IMR-90 (cell line): ENCODE data around the gene ACY1. TPM values are rescaled to one million over a fixed set of nuclear protein-coding genes. Genes with fewer than 3 reads are reported as not detected.

Source experiments
- ATAC-seq: fragments of 200-7000 bp; cut with Tn5 transposase; 2 replicates; pipeline ENCODE4 v1.9.1; 2020; ENCODE audit warnings: low read depth, mild to moderate bottlenecking, moderate library complexity
- BruUV-seq: library from RNA; stranded (reverse); fragments of 400-500 nt; replicated peaks from 2 replicates; lab custom pipeline; 2021; lab: Mats Ljungman, UMichigan
- CTCF ChIA-PET: fragments of 300-600 bp; formaldehyde crosslinking; extraction: SDS; loops from one replicate; lab custom pipeline; 2021; ENCODE audit warnings: antibody characterized with exemption; lab: Yijun Ruan, JAX
- POLR2A ChIA-PET: fragments of 300-600 bp; sonication (Branson Sonifier 250); formaldehyde crosslinking; loops from one replicate; lab custom pipeline; 2022; ENCODE audit warnings: antibody characterized with exemption; ENCODE audit not compliant: unreplicated experiment; lab: Charles Lee
- DNase-seq: peaks from one replicate; pipeline ENCODE4 v3.0.0; 2013
- H2AFZ ChIP-seq: replicated peaks from 2 replicates; pipeline ENCODE3; 2013; ENCODE audit warnings: low read length, mild to moderate bottlenecking; ENCODE audit not compliant: poor library complexity
- H2AK5ac ChIP-seq: 2 replicates; pipeline ENCODE4 v1.6.1; 2013; ENCODE audit warnings: low read depth, low read length, inconsistent platforms
- H2AK9ac ChIP-seq: replicated peaks from 2 replicates; pipeline ENCODE3; 2013; ENCODE audit warnings: mild to moderate bottlenecking, low read depth, low read length, moderate library complexity; ENCODE audit not compliant: poor library complexity
- H2BK120ac ChIP-seq: 2 replicates; pipeline ENCODE4 v1.6.1; 2013; ENCODE audit warnings: low read depth, low read length, inconsistent platforms
- H2BK15ac ChIP-seq: 3 replicates; pipeline ENCODE4 v1.6.1; 2013; ENCODE audit warnings: low read depth, low read length, inconsistent platforms
- H2BK20ac ChIP-seq: 2 replicates; pipeline ENCODE4 v1.6.1; 2013; ENCODE audit warnings: low read depth, mild to moderate bottlenecking, inconsistent platforms, low read length, moderate library complexity
- H2BK5ac ChIP-seq: 2 replicates; pipeline ENCODE4 v1.6.1; 2013; ENCODE audit warnings: mild to moderate bottlenecking, low read depth, low read length, inconsistent platforms; ENCODE audit not compliant: poor library complexity, severe bottlenecking
- H3K14ac ChIP-seq: replicated peaks from 2 replicates; pipeline ENCODE4 v1.6.1; 2013; ENCODE audit warnings: low read depth, low read length, inconsistent platforms
- H3K18ac ChIP-seq: 2 replicates; pipeline ENCODE4 v1.6.1; 2013; ENCODE audit warnings: low read depth, low read length, control low read depth
- H3K23ac ChIP-seq: 2 replicates; pipeline ENCODE4 v1.6.1; 2013; ENCODE audit warnings: low read depth, low read length, inconsistent platforms
- H3K27ac ChIP-seq: 2 replicates; pipeline ENCODE4 v1.5.1; 2013; ENCODE audit warnings: mild to moderate bottlenecking, control low read depth, low read length; ENCODE audit not compliant: insufficient read depth
- H3K27me3 ChIP-seq: 2 replicates; pipeline ENCODE4 v1.6.1; 2013; ENCODE audit warnings: low read length; ENCODE audit not compliant: control insufficient read depth, insufficient read depth
- H3K36me3 ChIP-seq: 2 replicates; pipeline ENCODE4 v1.6.1; 2013; ENCODE audit warnings: low read length, mixed read lengths; ENCODE audit not compliant: control insufficient read depth, insufficient read depth
- H3K4ac ChIP-seq: 2 replicates; pipeline ENCODE4 v1.6.1; 2013; ENCODE audit warnings: low read depth, low read length, inconsistent platforms
- H3K4me1 ChIP-seq: 2 replicates; pipeline ENCODE4 v1.6.1; 2013; ENCODE audit warnings: low read length, mixed read lengths; ENCODE audit not compliant: control insufficient read depth, insufficient read depth
- H3K4me2 ChIP-seq: 2 replicates; pipeline ENCODE4 v1.6.1; 2013; ENCODE audit warnings: low read depth, mild to moderate bottlenecking, control low read depth, low read length, moderate library complexity
- H3K4me3 ChIP-seq: 2 replicates; pipeline ENCODE4 v1.5.1; 2013; ENCODE audit warnings: low read depth, mild to moderate bottlenecking, control low read depth, low read length, moderate library complexity; ENCODE audit not compliant: insufficient read depth
- H3K56ac ChIP-seq: 2 replicates; pipeline ENCODE4 v1.6.1; 2013; ENCODE audit warnings: low read length, inconsistent platforms; ENCODE audit not compliant: insufficient read depth; ENCODE audit errors: extremely low read depth
- H3K79me1 ChIP-seq, 2 experiments: 2 replicates each; pipeline ENCODE4 v1.6.1; 2013; ENCODE audit warnings: low read length in 2 of 2, inconsistent platforms in 1 of 2, low read depth in 1 of 2
- H3K9ac ChIP-seq: 2 replicates; pipeline ENCODE4 v1.6.1; 2013; ENCODE audit warnings: low read depth, low read length, control low read depth
- H3K9me1 ChIP-seq: 2 replicates; pipeline ENCODE4 v1.6.1; 2013; ENCODE audit warnings: low read length, inconsistent platforms; ENCODE audit not compliant: insufficient read depth
- H3K9me3 ChIP-seq: 2 replicates; pipeline ENCODE4 v1.6.1; 2013; ENCODE audit warnings: low read length; ENCODE audit not compliant: control insufficient read depth, insufficient read depth
- H4K20me1 ChIP-seq: 2 replicates; pipeline ENCODE4 v1.6.1; 2013; ENCODE audit warnings: low read length, inconsistent platforms; ENCODE audit not compliant: insufficient read depth
- H4K5ac ChIP-seq: 2 replicates; pipeline ENCODE4 v1.6.1; 2013; ENCODE audit warnings: mild to moderate bottlenecking, low read depth, low read length, control low read depth
- H4K8ac ChIP-seq, 2 experiments: 2 replicates each; pipeline ENCODE4 v1.6.1; 2013; ENCODE audit warnings: low read depth in 2 of 2, low read length in 2 of 2, control low read depth in 1 of 2, inconsistent platforms in 1 of 2
- H4K91ac ChIP-seq: 2 replicates; pipeline ENCODE4 v1.6.1; 2013; ENCODE audit warnings: low read depth, low read length, inconsistent platforms; ENCODE audit not compliant: insufficient read depth
- NFE2L2 ChIP-seq: fragments of 150-350 bp; IDR thresholded peaks from 2 replicates; pipeline ENCODE4 v1.6.1; 2016; ENCODE audit warnings: low read depth, mild to moderate bottlenecking, low read length
- WGBS, 2 experiments: methylation state at CpG; one replicate each; pipeline versions ENCODE4 v1.1.5 to v1.1.7; 2013; ENCODE audit warnings: missing lambda C conversion rate in 2 of 2; ENCODE audit not compliant: insufficient read length in 1 of 2; ENCODE audit errors: extremely low coverage in 2 of 2; 5-methylcytosine and 5-hydroxymethylcytosine counted together
- dilution Hi-C: fragments of 300-500 bp; cut with HindIII; formaldehyde crosslinking; loops from one replicate; pipeline ENCODE4 v1.14.3; 2018; ENCODE audit warnings: low sequenced_read_pairs; ENCODE audit not compliant: unreplicated experiment
- in situ Hi-C: fragments of 300-500 bp; cut with MboI; formaldehyde crosslinking; loops from 3 replicates; pipeline ENCODE4 v1.14.3; 2019; ENCODE audit warnings: low sequenced_read_pairs, inconsistent platforms, mixed read lengths
- intact Hi-C: fragments of 100-400 bp; cut with micrococcal nuclease; formaldehyde crosslinking; loops from 2 replicates; pipeline ENCODE4 v1.10.0; 2022
- polyA plus RNA-seq, 3 experiments: library from polyadenylated mRNA; depleted of rRNA; stranded (reverse); fragments of >200 nt; gene quantifications; 2 replicates each; pipeline ENCODE4 v1.2.3, GENCODE V29; 2012; ENCODE audit warnings: low replicate concordance in 1 of 3
- total RNA-seq: library from RNA; depleted of rRNA; stranded (reverse); fragments of >200 nt; gene quantifications from 2 replicates; pipeline ENCODE4 v1.2.3, GENCODE V29; 2012

Gene ACY1
- total and polyA plus RNA-seq, 2 of the 4 experiments (the other 2 are of a cell fraction), result 22.0 to 47.1 TPM

DNA sequence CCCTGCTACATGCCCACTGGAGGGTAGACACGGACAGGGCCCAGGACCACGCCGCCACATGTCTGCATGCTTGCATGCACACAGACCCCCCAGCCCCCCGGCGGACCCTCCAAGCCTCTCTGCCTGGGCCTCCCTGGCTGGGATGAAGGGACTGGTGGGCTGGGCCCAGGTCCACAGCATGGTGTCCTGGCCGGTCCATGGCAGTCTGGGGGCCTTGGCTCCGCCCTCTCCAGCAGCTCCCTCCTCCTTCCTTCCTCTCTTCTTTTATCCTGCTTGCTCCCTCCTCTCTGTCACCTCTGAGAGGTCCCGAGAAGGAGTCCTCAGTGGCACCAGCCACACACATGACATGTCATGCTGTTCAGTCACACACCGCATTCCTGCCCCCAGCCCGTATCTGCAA lies 48.6 kb downstream of the ACY1 start:
- no peak overlapping the region for H4K5ac ChIP-seq
- intact Hi-C loops (no loop called here), in situ Hi-C loops (no loop called here), dilution Hi-C loops (no loop called here)
- H3K27me3 ChIP-seq, result no peaks in the 10 kb centered on the region; the same call in 1 of the 2 replicates
- no peak overlapping the region for H3K9ac ChIP-seq
- no peak overlapping the region for H2AFZ ChIP-seq
- no peak for TF ChIP-seq NFE2L2
- no peaks in the 10 kb centered on the region for H3K9me3 ChIP-seq
- no peak overlapping the region for H2BK20ac ChIP-seq
- H4K20me1 ChIP-seq, result no peaks in the 10 kb centered on the region
- no peaks in the 10 kb centered on the region for H3K36me3 ChIP-seq
- no peak overlapping the region for H3K18ac ChIP-seq
- WGBS, 2 experiments, result 89% methylated on average over 5 of the region's 10 CpGs; no CpG with 5 or more reads in 1 of the 2 experiments
- no peak overlapping the region for H2AK5ac ChIP-seq
- H3K14ac ChIP-seq, result no peak overlapping the region
- no peaks in the 10 kb centered on the region for H3K9me1 ChIP-seq
- DNase-seq, result no peak
- POLR2A ChIA-PET, result no interaction called here
- no peak overlapping the region for H2BK15ac ChIP-seq
- no peak overlapping the region for H2AK9ac ChIP-seq
- no peak overlapping the region for H3K4ac ChIP-seq
- H2BK120ac ChIP-seq, result no peak overlapping the region
- no peak overlapping the region for H3K4me2 ChIP-seq
- H4K8ac ChIP-seq, result no peak overlapping the region
- H3K4me3 ChIP-seq, result no peak overlapping the region
- ATAC-seq, result no peak
- no peak overlapping the region for H3K56ac ChIP-seq
- H3K23ac ChIP-seq, result no peak overlapping the region
- H3K27ac ChIP-seq, result no peak overlapping the region
- no TSS peak for BruUV-seq
- no peaks in the 10 kb centered on the region for H3K79me1 ChIP-seq
- no peaks in the 10 kb centered on the region for H3K4me1 ChIP-seq
- H2BK5ac ChIP-seq, result no peak overlapping the region
- no peak overlapping the region for H4K91ac ChIP-seq
- CTCF ChIA-PET, result no interaction called here
